ENCODE data around the gene CNMD.

CNMD gene

DNA sequence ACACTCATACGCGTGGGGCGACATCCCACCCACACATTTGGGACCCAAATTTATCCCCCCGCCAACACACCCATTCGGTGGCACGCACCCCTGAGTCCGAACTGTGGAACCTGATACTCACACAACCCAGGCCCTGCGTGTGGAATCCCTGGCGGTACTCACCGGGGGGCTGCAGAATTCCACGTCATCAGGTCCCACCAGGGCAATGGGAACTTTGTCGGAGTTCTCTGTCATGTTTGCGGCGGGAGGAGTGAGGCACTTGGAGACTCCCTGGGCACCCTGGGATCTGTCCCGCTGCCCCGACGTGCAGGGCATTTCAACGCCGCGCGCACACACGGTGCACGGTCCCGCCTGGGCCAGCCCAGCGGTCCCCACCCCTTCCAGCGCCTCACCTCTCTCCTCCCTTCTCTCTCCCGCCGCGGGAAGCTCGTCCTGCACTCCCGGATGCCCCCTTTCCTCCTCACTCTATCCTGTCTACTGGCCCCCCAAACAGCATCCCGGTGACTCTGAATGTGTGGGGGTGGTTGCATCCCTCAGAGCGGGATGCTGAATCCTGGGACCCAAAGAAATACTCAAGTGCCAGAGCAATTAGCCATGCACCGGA, at the start of gene CNMD:
CNMD (minus strand) TSS at position 353 of the 604 bp plus-strand sequence; CDS start at position 234, 119 bp downstream.
- peak; percentile 68 for DNase-seq

DNA sequence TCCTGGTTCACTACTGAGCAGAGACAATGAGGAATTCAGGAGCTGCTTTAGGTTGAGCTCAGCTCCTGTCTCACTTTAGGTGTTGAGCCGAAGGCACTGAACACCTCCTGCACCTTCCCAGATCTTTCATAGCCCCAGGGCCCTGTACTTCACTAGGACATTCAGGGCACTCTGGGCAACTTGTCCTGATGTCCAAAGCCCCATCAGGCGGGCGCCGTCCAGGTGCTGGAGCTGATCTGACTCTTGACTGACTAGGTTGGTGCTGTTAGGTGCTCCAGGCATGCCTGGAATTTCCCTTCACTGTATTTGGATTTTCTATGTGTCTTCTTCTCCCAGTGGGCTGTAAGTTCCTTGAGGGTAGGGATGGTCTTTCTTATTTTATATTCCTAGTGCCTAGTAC, 48.4 kb upstream of the CNMD start:
- DNase-seq, result peak; percentile 68

DNA sequence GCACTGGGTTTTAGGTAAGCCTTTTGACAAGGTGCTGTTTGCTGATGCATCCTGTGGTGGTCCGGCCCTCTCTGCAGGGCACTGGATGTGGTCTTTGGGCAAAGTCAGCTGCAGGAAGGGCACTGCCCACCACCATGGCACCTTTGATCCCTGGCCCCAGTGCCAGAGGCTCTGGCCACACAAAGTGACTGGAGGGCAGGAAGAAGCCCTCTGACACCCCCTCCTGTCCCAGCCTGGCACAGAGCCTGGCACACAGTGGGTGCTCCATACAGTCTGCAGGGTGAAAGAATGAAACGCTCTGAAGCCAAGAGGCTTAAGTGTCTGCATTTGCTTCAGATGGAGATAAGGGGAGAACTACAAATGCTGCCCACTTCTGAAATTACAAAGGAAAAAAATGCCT, 47.6 kb upstream of the CNMD start:
- no peak for DNase-seq

DNA sequence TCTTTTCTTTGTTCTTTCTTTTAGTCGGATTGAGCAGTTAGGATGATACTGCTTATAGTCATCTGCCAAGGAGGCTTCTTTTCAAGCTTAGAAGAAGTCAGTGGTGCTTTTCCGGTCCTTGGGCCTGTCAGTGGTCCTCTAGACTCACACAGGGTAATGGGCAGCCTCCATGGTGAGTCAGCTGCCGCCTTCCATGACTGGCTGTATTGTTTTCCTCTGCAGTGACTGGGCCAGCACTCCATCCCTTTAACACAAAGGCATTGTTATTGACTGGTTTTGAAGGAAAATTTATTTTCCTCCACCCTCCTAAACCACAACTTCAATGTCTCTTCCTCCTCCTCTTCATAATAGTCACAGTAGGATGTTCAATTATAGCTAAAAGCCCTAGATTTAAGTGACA, 47.1 kb upstream of the CNMD start:
- DNase-seq, result peak; percentile 90

DNA sequence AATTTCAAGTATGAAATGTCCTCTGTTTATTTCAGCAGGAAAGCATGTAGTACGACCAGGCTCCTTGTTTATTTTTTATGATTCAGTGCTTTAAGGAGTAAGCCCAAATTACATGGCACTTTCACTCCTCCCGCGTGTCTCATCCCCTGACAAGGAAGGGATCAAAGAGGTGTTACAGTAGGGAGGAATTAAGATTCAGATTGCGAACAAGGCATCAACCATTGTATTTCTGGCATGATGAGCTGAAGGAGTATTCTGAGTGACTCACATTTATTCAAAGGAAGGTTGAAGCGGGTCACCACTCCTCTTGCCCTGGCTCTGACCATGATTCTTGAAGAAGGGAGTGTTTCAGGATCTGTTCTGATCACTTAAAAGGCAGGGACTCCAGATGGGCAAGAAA, 46.1 kb upstream of the CNMD start:
- DNase-seq, result no peak

GRCh38 chr13:52784591-52785340, 45.1 kb upstream of the CNMD start:
- DNase-seq, result peak; percentile 96

DNA sequence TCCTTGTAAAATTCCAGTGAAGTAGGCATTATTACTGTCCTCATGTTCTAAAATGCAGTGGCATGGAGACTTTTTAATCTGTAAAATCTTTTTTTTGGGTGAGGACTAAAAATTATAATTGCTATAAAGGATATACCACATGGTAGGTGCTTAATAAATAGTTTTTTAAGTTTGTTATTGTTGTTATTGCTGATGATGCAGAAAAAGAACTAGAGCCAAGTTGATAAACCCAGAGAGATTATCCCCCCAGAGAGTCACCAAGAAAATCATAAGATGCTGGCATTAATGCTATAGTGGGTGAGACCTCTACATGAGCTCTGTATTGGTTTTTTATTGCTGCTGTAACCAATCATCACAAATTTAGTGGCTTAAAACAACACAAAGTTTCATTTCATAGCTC, 44.3 kb upstream of the CNMD start:
- DNase-seq, result no peak

GRCh38 chr13:52782471-52783448, 43.1 kb upstream of the CNMD start:
- no peak for DNase-seq

DNA sequence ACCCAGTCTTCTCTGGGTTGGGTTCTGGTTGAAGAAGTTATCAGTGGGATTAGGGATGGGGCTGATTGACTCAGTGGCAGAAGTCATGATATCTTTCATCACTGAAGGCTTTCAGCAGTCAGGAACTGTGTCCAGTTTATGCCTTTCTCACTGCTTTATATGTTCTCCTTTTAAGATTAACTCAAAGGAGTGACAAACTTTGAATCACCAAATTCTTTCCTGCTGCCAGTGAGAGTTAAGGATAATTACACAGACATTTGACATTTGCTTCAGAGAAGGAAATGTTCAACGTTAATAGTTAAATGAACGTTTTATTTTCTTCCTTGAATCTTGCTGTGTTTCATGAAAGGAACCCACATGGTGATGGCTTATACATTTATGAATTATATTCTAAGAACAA, 41.0 kb upstream of the CNMD start:
- no peak for DNase-seq

GRCh38 chr13:52780092-52780491, 40.5 kb upstream of the CNMD start:
- DNase-seq, result no peak

DNA sequence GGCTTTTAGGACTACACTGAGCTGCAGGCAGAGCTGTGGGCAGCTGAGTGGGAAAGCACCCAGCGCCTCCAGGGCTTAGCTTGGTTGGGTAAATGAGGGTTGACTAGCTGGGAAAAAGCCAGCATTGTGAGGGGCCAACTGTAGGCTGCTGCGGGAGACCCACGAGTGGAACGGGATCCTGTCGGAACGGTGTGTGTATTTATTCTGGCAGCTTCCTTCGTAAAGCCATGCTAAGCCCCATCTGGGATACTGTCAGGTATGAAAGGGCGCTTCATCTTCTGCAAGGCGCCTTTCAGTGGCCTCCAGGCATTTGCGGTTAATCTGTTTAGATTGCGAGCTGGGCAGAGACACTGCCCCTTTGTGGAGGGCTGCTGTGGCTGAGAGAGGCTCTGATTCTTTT, 39.5 kb upstream of the CNMD start:
- DNase-seq, result peak; percentile 89

DNA sequence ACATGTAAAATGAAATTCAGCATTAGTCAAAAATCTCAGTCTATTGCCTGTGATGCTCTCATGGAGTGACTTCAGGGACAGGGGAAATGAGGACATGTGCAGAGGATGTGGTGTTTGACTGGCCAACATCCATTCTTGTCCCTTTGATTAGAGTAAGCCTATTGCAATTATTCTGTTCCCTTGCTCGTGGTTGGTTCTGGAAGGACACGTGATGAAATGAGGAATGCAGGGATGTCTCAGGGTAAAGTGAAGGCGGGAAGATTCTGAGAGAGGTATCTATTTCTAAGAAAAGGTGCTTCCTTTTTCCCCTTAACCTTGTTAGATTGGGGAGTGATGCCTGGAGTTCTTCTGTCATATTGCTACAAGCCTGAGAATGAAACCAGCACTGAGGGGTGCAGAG, 37.1 kb upstream of the CNMD start:
- DNase-seq, result no peak

GRCh38 chr13:52775511-52775910, 35.9 kb upstream of the CNMD start:
- DNase-seq, result peak; percentile 71

DNA sequence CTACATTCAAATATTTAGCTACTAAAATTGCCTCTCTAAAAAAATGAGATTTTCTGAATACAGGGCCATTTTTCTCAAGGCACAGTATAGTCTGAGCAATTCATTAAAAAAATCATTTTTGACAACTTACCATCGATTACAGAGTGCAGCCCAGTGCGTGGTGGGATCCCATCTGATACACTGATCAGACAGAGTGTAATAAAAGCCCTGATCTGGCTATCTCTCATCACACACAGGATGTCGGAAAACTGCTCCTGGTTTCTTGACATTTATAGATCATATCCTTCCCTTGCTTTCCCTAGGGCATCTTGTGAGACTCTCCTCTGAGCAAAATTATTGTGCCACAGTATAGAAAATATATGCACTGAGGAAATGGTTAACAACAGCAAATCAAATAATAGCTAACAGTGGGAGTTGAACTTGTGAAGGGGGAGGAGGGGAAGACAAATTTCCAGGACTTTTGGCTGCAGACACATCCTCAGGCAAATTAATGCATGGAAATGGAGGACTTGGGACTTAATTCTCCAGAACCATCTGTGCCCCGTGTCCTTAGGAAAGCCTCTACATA, 28.4 kb upstream of the CNMD start:
- no peak for DNase-seq

DNA sequence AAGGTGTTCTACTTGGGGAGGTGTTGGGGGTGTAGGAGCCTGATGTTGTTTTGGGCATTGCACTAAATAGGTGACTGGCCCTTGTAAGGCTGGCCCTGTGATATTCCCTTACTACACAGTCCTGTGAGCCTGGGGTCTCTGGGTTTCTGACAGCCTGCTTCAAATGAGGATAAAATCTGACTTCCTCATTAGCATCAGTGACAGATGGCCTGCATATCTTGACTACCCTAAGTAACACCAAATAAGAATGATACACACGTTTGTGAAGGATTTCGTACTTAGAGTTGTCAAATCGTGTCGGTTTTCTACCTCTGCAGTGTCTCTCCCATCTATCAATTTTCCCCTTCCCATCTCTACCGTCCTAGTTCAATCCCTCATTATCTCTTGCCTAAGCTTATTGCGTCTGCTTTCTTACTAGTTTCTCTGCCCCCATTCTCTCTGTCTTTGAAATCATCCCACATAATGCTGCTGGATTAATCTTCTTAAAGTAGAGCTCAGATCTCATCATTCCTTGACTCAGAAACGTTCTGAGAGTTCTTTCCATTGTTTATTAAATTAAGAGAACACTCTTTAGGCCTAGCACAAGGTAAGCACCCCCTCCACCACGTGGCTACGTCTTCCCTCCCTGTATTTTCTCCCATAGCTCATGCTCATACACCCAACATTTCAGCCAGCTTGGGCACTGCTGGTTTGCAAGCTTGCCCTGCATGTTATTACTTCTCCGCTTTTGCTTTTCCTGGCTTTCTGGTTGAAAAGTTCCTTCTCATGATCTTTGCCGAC, 26.2 kb upstream of the CNMD start:
- no peak for DNase-seq

GRCh38 chr13:52760077-52760476, 20.5 kb upstream of the CNMD start:
- no peak for DNase-seq

GRCh38 chr13:52758114-52758513, 18.5 kb upstream of the CNMD start:
- DNase-seq, result no peak

- peak; percentile 91 for DNase-seq
Measured at GRCh38 chr13:52751196-52751595, 11.6 kb upstream of the CNMD start.

DNA sequence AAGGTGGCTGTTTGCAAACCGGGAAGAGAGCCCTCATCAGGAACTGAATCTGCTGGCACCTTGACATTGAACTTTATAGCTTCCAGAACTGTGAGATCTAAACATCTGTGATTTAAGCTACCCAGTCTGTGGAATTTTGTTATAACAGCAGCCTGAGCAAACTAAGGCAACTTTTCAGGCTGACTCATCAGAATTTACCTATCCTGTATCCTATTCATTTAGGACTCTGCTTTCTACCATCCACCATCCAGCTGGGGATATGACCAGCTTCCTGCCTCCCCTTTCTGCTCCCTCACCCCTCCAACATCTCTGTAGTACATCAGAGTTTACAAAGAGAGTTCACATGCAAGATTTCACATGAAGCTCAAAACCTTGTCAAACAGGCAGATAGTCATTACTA, 11.1 kb upstream of the CNMD start:
- DNase-seq, result no peak

GRCh38 chr13:52749419-52749818, 9.8 kb upstream of the CNMD start:
- DNase-seq, result no peak

- no peak for DNase-seq
Measured at GRCh38 chr13:52746141-52746540, 6.5 kb upstream of the CNMD start.

GRCh38 chr13:52744842-52745375, 5.3 kb upstream of the CNMD start:
- DNase-seq, result no peak
